Activated T-cell treated with anti-CD3 and anti-CD28 coated beads, Interleukin-2, amount 50 U/mL, for 4 hours (primary cell): ENCODE results near the gene TEX11. TPM values are rescaled to one million over a fixed set of nuclear protein-coding genes. Genes with fewer than 3 reads are reported as not detected.

Experiments
- ATAC-seq, 2 donors: fragments of 200-7000 bp; cut with Tn5 transposase; one replicate each; pipeline ENCODE4 v1.10.0; 2021
- DNase-seq: peaks from one replicate; pipeline ENCODE4 v3.0.0-alpha.2; 2020
- H3K27me3 Mint-ChIP-seq: one replicate; pipeline ENCODE4 v1.8.0; 2021; ENCODE audit warnings: low read depth, mixed read lengths
- H3K36me3 Mint-ChIP-seq: one replicate; pipeline ENCODE4 v1.8.0; 2022; ENCODE audit warnings: mixed read lengths; ENCODE audit not compliant: insufficient read depth
- H3K4me1 Mint-ChIP-seq: one replicate; pipeline ENCODE4 v1.8.0; 2021; ENCODE audit warnings: low read depth, mixed read lengths
- H3K4me3 Mint-ChIP-seq: one replicate; pipeline ENCODE4 v1.8.0; 2021; ENCODE audit warnings: mild to moderate bottlenecking, moderate library complexity, mixed read lengths
- H3K9me3 Mint-ChIP-seq: one replicate; pipeline ENCODE4 v1.8.0; 2021; ENCODE audit warnings: mixed read lengths
- total RNA-seq, 3 donors: library from RNA; stranded (reverse); gene quantifications; one replicate each; pipeline ENCODE4 v1.2.1, GENCODE V29; 2021

TEX11 gene
- total RNA-seq, 3 donors from 2014 or later, result 0.13 TPM; not detected in 2

DNA sequence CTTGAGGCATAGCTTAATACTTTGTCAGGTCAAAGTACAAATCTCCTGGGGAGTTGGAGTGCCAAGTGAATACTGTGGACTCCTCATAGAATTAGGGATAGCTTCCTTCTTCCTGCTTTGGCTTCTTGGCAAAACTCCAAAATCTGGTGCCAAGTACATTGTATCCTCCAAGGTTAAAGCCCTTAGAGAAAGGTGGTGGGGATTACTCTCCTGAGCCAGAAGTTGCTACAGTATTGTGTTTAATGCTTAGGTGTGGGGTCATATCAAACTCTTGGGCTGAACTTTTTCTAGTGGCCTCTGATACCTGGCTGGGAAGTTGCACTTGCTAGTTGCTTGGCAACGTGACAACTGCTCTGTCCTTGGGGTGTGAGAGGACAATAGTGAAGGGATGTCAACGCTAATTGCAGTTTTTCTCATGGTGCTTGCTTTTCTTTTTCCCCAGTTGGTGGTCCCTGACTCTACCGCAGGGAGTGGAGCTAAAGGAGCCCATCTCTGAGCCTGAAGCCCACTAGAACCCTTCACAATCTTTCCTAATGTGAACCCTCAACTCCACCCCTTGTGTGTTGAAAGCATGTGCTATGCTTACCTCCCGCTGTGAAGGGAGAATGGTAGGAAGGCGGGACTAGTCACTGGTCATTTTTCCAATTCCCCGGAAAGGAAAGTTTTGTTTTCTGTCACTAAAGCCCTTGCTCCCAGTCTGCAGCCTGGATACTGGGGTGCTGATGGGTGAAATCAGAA lies 428.4 kb downstream of the TEX11 start:
- no peaks in the 10 kb centered on the region for H3K27me3 Mint-ChIP-seq
- ATAC-seq, result no peak
- no peak for DNase-seq
- no peaks in the 10 kb centered on the region for H3K9me3 Mint-ChIP-seq
- no peak overlapping the region for H3K4me3 Mint-ChIP-seq
- no peaks in the 10 kb centered on the region for H3K4me1 Mint-ChIP-seq
- H3K36me3 Mint-ChIP-seq, result peaks cover 3% of the 10 kb centered on the region

DNA sequence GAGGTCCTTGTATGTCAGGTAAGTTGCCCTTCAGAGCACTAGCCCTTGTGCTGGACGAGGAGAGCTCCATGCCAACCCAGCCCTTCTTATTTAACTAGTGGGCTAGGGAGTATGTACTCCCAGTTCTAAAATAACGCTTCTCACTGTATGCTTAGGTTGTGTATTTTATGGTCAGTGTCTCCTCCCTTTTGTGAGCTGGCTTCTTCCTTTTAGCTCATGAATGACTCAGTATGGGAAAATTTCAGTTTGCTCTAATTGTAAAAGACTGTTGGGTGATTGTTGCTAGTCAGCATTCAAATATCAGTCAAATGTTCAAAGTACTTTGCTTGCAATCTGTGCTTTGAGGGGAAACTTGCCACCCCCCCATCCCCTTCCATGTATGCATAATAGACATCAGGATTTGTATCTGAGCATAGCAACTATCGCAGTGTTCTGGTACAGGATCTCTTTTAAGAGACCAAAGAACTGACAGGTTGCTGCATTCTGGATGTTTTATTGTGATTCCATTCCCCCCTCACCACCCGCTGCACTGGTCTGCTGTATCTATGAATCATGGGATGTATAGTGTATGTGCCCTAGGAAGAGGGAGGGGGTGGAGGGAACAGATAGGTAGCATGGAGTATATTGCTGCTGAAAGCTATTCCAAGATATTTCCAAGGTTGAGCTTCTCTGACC lies 429.1 kb downstream of the TEX11 start:
- H3K4me3 Mint-ChIP-seq, result no peak overlapping the region
- H3K27me3 Mint-ChIP-seq, result no peaks in the 10 kb centered on the region
- ATAC-seq (no peak), DNase-seq (no peak)
- no peaks in the 10 kb centered on the region for H3K4me1 Mint-ChIP-seq
- H3K36me3 Mint-ChIP-seq, result peaks cover 3% of the 10 kb centered on the region
- no peaks in the 10 kb centered on the region for H3K9me3 Mint-ChIP-seq

Other genes with a start within 250 kb of the TEX11 start
- gene SLC7A3, start 22.4 kb upstream of the TEX11 start, total RNA-seq, result under 1 TPM; 0.15 to 0.40 (median 0.19) TPM
- 10 to 100 TPM; 55.9 to 62.7 (median 58.4) TPM for gene SNX12, start 159.6 kb upstream of the TEX11 start, total RNA-seq
- gene FOXO4, start 187.1 kb upstream of the TEX11 start, total RNA-seq, result 1 to 10 TPM; 3.4 to 6.4 (median 5.2) TPM
- gene CXorf65, start 198.0 kb upstream of the TEX11 start, total RNA-seq, result 10 to 100 TPM in 1 of 3 donors, 1 to 10 TPM in 2; 6.0 to 11.3 (median 6.6) TPM
- gene IL2RG, start 202.9 kb upstream of the TEX11 start, total RNA-seq, result 100 to 1,000 TPM; 214 to 305 (median 276) TPM
- 10 to 100 TPM; 33.7 to 43.9 (median 39.8) TPM for gene MED12, start 209.9 kb upstream of the TEX11 start, total RNA-seq
- under 1 TPM; 0.38 to 0.43 (median 0.40) TPM for gene NLGN3, start 236.1 kb upstream of the TEX11 start, total RNA-seq